Neural progenitor cell (in vitro differentiated cells): ENCODE results near the gene SCAPER.

Experiments used
- EZH2 ChIP-seq: fragments of 200-600 bp; sonication (generic); IDR thresholded peaks from 2 replicates; pipeline ENCODE4 v1.6.1; 2017; ENCODE audit warnings: antibody characterized with exemption, mild to moderate bottlenecking, moderate library complexity
- EZH2phosphoT487 ChIP-seq: fragments of 200-600 bp; sonication (generic); IDR thresholded peaks from 2 replicates; pipeline ENCODE4 v1.6.1; 2017; ENCODE audit warnings: antibody characterized with exemption
- TF ChIP-seq, protein P1 (sequence below): fragments of 200-600 bp; sonication (generic); IDR thresholded peaks from 2 replicates; pipeline ENCODE4 v1.5.1; 2017; ENCODE audit warnings: antibody characterized with exemption, mild to moderate bottlenecking

DNA sequence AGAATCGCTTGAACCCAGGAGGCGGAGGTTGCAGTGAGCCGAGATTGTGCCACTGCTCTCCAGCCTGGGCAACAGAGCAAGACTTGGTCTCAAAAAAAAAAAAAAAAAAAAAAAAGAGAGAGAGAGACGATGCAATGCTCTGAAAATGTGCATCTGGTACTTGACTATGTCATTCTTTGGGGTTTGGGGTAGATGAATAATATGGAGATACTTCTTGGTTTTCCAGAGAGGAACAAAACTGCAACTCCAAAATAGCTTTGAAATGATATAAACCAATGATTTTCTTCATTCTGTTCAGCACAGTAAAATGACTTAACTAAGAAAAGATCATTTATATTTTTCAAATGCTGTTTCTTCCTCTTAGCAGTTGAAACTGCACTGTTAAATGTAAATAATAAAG is 409.7 kb downstream of the SCAPER start:
- TF ChIP-seq, protein P1, sequence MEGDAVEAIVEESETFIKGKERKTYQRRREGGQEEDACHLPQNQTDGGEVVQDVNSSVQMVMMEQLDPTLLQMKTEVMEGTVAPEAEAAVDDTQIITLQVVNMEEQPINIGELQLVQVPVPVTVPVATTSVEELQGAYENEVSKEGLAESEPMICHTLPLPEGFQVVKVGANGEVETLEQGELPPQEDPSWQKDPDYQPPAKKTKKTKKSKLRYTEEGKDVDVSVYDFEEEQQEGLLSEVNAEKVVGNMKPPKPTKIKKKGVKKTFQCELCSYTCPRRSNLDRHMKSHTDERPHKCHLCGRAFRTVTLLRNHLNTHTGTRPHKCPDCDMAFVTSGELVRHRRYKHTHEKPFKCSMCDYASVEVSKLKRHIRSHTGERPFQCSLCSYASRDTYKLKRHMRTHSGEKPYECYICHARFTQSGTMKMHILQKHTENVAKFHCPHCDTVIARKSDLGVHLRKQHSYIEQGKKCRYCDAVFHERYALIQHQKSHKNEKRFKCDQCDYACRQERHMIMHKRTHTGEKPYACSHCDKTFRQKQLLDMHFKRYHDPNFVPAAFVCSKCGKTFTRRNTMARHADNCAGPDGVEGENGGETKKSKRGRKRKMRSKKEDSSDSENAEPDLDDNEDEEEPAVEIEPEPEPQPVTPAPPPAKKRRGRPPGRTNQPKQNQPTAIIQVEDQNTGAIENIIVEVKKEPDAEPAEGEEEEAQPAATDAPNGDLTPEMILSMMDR: no peak
- TF ChIP-seq EZH2phosphoT487 (no peak), EZH2 (no peak)
